HG02970 (cell line): ENCODE measurements around the gene FGFBP1.
"Not testable (repeated sequence)": the region's sequence is repeated elsewhere in the genome, so short reads cannot be mapped to it uniquely, and the experiment has no call there.

Experiments used
- ATAC-seq: cut with Tn5 transposase; IDR thresholded peaks from one replicate; pipeline ENCODE4 v1.9.1; 2021; ENCODE audit warnings: mild to moderate bottlenecking, moderate library complexity, moderate number of reproducible peaks; ENCODE audit not compliant: unreplicated experiment, low FRiP score

Gene FGFBP1

DNA sequence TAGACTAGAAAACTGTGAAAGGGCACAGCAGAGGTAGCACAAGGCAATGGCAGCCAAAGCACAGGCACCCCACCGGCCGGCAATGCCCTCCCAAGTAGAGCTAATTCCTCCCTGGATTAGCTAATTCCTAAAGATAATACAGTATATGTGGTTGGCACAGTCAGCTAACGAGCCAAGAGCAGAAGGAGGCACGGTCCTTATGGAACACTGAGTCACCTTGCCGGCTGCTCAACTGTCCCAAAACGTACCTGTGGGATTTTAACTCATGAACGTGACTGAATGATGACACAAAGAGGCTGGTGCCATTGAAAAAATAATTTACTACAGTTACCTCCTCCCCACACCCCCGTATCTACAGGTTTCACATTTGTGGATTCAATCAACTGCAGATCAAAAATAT is 9.1 kb upstream of the FGFBP1 start:
- no peak for ATAC-seq

DNA sequence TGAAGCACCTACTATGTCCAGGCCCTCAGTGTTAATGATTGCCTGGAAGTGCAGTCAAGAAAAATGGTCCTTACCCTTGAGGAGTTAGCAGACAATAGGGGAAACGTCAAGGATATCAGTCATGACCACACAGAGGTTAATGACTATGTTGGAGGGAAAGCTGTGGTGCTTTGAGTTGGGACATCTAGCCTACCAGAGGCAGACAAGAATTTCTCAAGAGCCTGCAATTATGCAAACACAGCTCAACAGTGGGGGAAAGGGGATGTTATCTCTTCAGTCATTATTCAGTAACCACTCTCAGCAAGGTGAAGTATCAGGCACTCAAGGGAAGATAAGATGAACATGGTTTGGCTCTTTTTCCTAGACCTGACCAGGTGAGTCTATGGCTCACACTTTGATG is 7.0 kb upstream of the FGFBP1 start:
- ATAC-seq: no peak

DNA sequence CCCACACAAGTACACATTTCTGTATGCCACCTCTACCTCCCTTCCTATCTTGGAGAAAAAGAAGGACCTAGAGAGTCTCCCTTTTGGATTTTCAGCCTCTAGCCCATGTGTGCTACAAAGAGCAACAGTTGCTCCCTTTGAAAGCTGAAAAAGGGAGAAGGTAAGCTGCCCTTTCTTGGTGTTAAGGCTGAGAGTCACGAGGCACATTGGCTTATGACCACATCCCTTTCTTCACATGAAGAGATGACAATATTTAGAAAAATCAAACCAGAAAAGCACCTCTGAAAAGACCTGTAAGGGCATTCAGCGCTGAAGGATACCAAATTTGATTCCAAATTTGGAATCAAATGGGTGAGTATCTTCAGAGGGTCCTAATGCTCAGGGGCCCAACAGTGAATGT is 6.4 kb upstream of the FGFBP1 start:
- ATAC-seq: no peak

DNA sequence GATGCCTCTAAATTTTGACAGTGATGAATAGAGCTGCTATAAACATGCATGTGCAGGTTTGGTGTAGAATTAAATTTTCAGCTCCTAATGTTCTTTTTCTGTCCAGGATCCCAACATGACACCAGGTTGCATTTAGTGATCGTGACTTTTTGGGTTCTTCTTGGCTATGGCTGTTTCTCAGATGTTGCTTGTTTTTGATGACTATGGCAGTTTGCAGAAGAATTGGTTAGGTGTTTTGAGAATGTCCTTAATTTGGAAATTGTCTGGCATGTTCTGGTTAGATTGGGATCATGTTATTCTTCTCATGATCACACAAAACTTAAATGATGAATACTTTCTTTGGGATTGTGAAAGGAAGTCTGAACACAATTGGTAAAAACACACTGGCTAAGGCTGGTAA is 3.7 kb upstream of the FGFBP1 start:
- ATAC-seq: no peak

DNA sequence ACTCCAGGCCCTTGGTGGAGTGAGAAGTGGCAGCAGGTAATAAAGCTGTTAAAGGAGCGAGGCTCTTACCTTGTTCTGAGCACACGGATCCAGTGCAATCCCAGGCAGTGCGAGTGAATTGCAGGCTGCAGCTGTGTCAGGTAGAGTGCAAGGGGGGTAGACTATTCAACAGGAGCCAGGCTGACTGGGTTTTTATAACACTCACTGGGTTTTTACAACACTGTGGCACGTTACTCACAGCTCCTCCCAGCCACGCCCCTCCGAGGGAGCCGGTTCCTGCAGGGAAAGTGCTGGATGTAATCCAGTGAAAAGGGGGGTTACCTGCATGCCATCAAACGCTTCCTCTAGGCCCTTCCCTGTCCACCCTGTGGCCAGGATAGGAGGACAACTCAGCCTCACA is 358 bp downstream of the FGFBP1 start:
- no peak for ATAC-seq

DNA sequence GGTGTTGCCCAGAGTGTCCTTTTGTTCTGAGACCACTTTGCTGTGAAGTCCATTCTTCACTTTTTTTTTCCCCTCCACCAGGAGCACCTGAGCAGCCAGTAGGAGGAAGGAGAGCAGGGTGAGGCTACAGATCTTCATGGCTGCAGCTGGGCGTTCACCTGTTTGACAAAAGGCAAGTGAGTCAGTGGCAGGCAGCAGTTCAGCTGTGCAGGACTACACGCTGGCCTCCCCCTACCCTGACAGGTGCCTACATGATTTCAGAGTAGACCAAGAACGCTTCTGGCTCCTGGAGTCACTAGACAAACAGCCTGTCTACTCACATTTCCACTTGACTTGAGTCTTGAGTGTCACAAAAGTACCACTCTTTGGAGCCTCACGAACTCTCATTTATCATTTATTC is 2.0 kb downstream of the FGFBP1 start:
- ATAC-seq: no peak

DNA sequence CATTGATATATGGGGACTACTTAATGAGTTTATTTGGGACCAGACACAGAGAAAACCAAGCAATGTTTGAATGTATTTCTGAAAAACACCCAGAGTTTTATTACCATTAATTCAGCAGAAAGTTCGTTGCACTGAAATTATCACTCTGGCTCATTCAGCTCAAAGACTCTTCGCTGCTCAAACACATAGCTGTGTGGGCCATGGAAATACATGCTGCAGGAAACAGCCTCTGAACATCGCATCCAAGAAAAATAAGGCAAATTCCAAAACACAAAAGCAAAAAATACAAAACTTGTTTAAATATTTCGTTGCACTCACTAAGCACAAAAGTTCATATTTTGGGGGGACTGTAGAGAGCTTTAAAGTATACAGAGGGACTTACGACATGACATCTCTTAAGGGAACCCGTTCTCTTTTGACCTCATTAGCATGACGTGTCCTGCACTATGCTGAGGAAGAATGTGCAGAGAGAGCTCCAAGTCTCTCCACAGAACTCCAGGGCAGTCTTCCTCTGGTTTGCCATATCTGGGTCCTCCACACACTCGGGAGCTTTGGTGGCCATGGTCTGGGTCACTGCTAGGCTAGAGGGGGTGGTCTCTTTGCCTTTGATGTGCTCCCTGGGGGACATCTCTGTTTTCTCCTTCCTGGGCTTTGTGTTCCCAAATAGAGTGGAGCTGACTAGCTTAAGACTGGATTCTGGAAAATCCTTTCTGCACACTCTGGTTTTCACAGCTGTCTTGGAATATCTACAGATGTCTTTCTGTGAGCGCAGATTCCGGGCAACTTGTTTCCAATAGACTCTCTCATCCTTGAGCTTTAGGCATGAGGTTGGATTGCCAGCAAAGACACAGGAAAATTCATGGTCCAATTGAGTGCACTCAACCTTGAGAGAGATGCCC is 2.8 kb downstream of the FGFBP1 start:
- ATAC-seq: no peak

DNA sequence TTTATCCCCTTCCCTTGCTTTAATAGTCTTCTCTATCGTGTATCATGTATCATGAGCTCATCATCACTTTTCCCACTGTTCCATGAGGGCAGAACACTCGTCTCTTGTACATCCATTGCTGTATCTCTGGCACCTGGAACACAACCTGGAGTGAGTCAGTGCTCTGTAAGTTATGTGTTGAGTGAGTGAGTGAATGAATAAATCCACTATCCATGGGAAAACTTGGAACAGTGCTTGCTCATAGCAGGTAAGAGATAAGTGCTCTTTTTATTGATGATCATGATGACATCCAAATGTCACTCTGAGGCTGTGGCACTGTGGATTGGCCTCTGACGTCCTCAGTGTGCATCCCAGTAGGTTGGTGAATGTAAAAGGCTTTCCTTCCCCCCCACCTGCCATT is 4.3 kb downstream of the FGFBP1 start:
- no peak for ATAC-seq

DNA sequence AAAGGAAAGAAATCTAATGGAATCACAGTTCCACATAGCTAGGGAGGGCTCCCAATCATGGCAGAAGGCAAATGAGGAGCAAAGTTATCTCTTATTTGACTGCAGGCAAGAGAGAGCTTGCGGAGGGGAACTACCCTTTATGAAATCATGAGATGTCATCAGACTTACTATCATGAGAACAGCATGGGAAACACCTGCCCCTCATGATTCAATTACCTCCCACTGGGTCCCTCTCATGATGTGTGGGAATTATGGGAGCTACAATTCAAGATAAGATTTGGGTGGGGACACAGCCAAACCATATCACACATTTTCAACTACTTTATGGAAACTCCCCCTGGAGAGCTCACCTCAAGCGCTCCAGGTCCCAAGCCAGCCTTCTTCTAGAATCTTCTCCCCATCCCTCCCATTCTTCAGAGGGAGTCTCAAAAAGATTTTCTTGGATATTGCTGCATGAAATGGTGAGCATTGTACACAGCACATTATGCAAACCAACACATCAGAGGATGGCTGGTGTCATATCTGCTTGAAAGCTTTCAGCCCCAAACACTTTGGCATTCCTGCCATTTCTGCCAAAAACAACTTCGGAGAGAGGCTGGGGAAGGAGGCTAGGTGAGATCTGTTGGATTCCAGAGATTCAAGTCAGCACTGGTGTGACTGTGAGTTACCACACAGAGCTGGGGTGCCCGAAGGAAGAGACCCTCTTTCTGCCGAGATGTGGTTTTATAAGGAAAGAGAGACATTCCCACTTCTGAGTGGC is 6.9 kb downstream of the FGFBP1 start:
- no peak for ATAC-seq

DNA sequence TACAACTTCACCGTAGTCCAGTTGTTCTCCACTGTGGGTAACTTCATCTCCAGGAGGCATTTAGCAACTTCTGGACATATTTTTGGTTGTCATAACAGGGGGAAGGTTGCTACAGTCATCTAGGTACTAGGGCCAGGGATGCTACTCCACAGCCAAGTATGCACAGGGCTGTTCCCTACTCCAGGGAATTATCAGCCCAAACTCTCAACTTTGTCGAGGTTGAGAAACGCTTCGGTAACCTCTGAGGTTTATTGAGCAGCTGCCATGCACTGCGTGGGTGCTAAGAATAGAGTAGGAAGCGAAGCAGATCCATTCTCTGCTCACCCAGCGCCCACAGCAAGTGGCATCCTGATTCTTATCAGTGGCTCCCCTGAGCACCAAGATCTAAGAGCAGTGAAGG is 8.2 kb downstream of the FGFBP1 start:
- no peak for ATAC-seq

DNA sequence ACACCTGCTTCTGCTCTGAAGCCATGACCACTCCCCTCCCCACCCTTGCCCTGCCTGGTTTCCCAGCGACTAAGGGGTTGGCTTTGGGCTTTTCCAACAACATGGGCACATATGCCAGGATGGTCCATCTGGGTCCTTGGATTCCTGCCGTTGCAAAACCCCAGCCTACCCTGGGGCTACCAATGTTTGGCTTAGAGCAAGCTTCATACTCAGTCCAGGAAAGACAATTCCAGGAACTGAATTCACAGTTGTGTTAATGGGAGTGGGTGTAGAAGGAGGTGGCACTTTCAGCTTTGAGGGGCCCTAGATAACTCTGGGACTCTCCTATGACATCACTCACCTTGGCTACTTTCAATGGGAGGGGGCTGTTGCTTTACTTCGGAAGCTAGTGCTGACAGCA is 9.0 kb downstream of the FGFBP1 start:
- no peak for ATAC-seq

DNA sequence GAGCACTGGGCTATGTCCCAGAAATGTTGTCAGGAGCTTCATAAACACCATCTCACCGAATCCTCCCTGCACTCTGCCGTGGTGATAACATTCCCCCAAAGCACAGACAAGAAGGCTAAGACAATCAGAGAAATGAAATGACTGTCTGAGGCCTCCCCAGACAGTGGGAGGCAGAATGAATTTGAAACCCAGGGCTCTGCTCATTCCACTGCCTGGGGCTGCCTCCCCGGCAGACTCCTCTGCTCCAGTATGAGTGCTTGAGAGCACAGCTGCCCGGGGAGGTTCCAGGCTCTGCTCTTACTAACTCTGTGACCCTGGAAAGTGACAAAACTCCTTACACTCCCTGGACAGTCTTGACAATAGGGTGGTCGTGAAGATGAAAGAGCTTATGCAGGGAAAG is 9.7 kb downstream of the FGFBP1 start:
- no peak for ATAC-seq

DNA sequence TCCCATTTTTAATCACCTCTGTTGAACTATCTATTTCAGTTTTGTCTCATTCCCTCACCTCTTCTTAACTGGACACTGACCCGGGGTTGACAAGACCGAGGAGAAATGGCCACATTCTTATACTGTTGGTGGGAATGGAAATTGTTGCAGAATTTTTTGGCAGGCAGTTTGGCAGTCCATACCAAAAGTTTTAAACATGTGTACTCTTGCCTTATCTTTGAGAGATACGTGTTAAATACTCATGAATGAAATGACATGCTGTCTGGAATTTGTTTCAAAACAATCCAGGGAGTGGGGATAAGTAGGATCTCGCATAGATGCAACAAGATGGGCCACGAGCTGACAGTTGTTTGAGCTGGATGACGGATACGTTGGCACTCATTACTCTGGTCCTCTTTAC is 12.1 kb downstream of the FGFBP1 start:
- no peak for ATAC-seq

DNA sequence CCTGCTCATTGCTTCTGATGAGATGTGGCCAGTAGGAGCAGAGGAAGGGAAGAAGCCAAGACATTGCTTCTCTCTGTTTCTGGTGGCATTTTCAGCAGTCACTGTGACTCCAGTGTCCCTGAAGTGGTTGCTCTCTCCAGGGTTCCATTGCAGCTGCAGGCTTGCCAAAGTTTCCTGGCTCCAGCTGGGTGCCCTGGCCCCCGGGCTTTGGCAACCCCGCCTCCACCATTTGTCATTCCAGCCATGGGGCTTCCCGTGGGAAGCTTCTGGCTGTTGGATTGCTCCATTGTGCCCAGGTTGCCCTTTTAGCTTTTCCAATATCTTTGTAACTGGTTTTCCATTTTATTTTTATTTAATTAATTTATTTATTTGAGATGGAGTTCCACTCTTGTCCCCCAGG is 12.7 kb downstream of the FGFBP1 start:
- ATAC-seq: no peak

DNA sequence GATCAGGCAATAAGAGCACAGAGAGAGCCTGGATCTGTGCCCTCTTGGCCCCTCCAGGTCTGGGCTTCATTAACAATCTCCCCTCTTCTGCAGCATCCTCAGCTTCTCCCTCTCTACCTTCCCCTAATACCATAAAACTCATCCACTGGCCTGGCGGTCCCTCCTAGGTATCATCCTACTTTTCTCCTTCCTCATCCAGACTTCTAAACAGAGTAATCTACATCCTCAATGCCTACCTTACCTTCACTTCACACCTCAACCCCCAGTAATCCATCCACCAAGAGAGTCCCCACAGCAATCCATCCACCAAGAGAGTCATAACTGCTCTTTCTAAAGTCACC is 17.0 kb downstream of the FGFBP1 start:
- no peak for ATAC-seq

DNA sequence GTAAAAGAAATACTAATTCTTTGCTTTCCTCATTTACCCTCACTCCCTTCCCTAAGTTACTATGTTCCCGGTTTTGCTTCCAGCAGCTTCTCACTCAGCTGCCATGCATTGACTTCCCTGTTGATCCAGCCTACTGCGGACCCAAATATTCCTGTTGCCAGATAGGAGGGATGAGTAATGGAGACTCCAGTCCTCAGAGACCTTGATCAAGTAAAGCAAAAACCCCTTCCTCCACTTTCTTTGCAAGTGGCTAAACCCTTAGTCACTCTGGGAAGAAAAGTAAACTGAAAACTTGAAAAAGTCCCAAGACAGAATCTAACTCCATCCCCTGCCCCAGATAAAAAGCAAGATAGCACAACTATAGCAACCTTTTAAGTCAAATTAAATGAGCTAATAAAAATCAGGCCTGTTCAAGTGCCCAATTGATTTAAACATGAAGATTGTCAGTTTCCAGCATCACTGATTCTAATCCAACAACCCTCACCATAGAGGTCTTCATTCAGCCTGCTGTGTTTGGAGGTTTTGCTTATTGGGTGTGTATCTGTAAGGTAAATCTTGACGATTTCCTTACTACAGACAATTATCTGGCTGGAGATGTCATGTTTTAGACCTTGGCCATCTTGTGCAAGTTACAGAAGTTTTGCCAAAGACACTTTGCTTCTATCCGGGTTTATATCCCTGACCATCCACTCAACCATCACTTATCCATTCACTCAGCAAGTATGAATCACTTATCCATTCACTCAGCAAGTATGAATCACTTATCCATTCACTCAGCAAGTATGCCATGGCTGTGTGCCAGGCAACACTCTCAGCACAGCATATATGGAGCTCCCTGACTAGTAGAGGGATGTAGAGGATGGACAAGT is 17.6 kb downstream of the FGFBP1 start:
- no peak for ATAC-seq

DNA sequence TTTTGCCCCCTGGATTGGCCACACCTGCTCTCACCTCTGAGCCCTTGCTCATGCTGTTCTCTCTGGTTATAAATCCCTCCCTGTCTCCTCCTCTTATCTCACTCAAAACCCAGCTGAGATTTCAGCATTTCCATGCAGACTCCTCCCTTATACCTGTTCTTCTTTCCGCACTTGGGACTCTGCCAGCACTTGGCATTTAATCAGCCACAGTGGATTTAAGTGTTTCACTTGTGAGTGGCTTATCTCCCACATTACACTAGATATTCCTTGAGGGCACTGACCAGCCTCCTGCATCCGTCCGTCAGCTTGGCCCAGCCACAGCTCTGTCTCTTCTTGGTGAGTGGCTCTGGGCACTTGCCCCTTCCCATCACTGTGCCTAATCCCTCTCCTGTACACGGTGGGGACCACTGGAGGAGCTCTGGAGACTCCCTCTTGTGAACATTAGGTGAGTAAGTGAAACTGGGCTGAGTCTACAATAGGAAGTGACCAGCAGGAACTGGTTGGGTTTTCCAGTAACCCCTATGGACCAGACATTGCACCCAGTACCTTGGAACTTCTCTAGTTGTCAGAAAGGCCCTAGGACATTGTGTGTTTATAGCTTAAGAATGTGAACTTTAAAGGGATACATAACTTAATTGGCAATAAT is 19.9 kb downstream of the FGFBP1 start:
- no peak for ATAC-seq

DNA sequence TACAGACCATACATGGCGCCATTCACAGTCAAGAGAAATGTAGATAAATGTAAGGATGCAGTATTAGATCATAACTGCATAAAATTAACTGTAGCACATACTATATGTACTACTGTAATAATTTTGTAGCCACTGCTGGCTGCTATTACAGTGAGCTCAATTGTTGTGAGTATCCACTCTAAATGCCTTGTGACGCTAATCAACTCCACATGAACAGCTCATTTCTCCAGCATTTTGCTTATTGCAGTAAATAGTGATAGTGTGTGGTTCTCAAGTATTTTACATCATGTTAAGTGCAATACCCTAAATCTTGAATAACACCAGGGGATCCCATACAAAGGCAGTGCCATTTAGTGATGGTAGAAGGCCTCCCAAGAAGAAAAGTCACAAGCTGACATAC is 21.2 kb downstream of the FGFBP1 start:
- ATAC-seq: no peak

DNA sequence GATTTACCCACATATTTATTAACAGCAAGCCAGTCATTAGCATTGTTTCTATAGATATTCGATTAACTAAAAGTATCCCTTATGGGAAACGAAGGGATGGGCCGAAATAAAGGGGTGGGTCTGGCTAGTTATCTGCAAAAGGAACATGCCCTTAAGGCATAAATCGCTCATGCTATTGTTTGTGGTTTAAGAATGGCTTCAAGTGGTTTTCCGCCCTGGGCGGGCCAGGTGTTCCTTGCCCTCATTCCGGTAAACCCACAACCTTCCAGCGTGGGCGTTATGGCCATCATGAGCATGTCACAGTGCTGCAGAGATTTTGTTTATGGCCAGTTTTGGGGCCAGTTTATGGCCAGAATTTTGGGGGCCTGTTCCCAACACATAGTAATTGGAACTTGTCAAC is 22.2 kb downstream of the FGFBP1 start:
- not testable (repeated sequence) for ATAC-seq

DNA sequence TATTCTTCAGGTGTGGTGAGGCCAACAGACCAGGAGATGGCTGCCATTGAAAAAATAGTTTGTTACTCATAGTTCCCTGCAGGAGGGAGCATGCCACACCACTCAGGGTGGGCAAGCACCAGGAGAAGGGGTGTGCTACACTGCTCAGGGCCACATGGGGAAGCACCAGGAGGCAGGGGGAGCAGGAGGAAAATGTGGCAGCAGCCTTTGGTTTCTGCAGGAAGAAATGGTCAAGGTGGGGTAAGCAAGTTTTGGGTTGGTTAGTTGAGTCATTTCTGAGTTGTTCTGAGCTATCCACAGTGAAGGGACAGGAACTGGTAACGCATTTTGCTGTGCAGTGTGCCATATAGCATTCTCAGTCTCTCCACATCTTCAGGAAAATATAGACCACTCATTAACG is 23.8 kb downstream of the FGFBP1 start:
- no peak for ATAC-seq

DNA sequence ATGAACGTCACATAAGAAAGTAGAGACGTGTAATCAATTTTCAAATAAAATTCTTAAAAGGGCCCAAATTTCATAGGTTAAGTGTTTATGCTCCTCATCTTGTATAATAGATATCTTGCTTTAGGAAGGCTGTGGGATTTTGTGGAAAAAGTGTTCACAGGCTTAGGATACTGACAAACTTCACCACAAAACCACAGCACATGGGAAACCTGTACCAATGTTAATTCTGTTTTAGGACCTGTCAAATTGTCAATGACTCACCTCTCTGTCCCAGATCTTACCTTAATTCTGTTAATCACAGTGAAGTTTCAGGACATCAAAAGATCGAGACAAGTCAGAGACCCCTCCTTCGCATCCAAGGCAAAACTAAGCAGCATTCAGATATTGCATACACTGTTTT is 24.2 kb downstream of the FGFBP1 start:
- no peak for ATAC-seq
